ENCODE measurements around the gene ATP2B2. TPM values are rescaled to one million over a fixed set of nuclear protein-coding genes. Genes with fewer than 3 reads are reported as not detected.

ATP2B2 gene
- total and polyA plus RNA-seq, 2 donors (not counting 1 experiment from before 2014, with no cell fraction given), result not detected

- Mint-ChIP-seq H3K27ac (no peak overlapping the region), H3K4me3 (no peak overlapping the region), H3K4me1 (peaks cover 18% of the 10 kb centered on the region), H3K9me3 (ENCODE audit: insufficient read depth) (no peaks in the 10 kb centered on the region), H3K27me3 (no peaks in the 10 kb centered on the region)
- Histone ChIP-seq H3K27me3 (replicated peaks in 1 of 4; ENCODE audit: control extremely low read depth in 1 of 4, control insufficient read depth in 3 of 4, insufficient read depth in 4 of 4, low read length in 3 of 4) (no peaks in the 10 kb centered on the region), H3K79me2 (ENCODE audit: control insufficient read depth, insufficient read depth, low read length) (no peaks in the 10 kb centered on the region), H3K27ac (ENCODE audit: low read length in 2 of 2) (no peak overlapping the region), H3K9me3 (ENCODE audit: control extremely low read depth in 1 of 3, control insufficient read depth in 2 of 3, insufficient read depth in 1 of 3, low read length in 2 of 3) (peaks cover 0 to 2% (median 0%) of the 10 kb centered on the region in 3 donors), H3K4me3 (ENCODE audit: control extremely low read depth in 1 of 5, extremely low read depth in 1 of 5, insufficient read depth in 1 of 5, low read depth in 2 of 5, low read length in 4 of 5) (no peak overlapping the region), H3K36me3 (replicated peaks in 1 of 2; ENCODE audit: control extremely low read depth in 1 of 2, control insufficient read depth in 1 of 2, extremely low read depth in 1 of 2, insufficient read depth in 2 of 2, low read length in 1 of 2) (no peaks in the 10 kb centered on the region), H2AFZ (ENCODE audit: insufficient read depth, low read depth, low read length, poor library complexity, severe bottlenecking) (no peak overlapping the region), H3K9ac (ENCODE audit: low read length) (no peak overlapping the region), H3K4me2 (replicated peaks; ENCODE audit: low read depth, low read length, poor library complexity, severe bottlenecking) (no peak overlapping the region), H4K20me1 (ENCODE audit: control insufficient read depth, insufficient read depth, low read length, poor library complexity, severe bottlenecking) (no peaks in the 10 kb centered on the region), H3K4me1 (ENCODE audit: control insufficient read depth in 2 of 2, insufficient read depth in 2 of 2, low read length in 2 of 2) (peaks cover 5 to 26% of the 10 kb centered on the region in 2 donors)
- ATAC-seq (ENCODE audit: low read depth) (no peak), DNase-seq (no peak)
- 69% methylated on average over 16 of the region's 19 CpGs for WGBS (ENCODE audit: insufficient coverage)
- intact Hi-C loops (cut with micrococcal nuclease), result loop anchor here (2.0 kb wide), 1 partner anchor 322 kb away; no protein-coding TSS in a partner anchor
- ChIA-PET POLR2A (no interaction called here), CTCF (interaction anchor here (1.6 to 1.7 kb wide), 2 partner anchors 73 to 322 kb away, joined by 3 to 10 read pairs; no protein-coding TSS in a partner anchor)
- TF ChIP-seq, protein P1, sequence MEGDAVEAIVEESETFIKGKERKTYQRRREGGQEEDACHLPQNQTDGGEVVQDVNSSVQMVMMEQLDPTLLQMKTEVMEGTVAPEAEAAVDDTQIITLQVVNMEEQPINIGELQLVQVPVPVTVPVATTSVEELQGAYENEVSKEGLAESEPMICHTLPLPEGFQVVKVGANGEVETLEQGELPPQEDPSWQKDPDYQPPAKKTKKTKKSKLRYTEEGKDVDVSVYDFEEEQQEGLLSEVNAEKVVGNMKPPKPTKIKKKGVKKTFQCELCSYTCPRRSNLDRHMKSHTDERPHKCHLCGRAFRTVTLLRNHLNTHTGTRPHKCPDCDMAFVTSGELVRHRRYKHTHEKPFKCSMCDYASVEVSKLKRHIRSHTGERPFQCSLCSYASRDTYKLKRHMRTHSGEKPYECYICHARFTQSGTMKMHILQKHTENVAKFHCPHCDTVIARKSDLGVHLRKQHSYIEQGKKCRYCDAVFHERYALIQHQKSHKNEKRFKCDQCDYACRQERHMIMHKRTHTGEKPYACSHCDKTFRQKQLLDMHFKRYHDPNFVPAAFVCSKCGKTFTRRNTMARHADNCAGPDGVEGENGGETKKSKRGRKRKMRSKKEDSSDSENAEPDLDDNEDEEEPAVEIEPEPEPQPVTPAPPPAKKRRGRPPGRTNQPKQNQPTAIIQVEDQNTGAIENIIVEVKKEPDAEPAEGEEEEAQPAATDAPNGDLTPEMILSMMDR (IDR thresholded peaks at IDR 0.05), result no peak
- TF ChIP-seq EZH2 (IDR thresholded peaks at IDR 0.05; ENCODE audit: borderline replicate concordance, insufficient read depth, low read depth, low read length, poor library complexity, severe bottlenecking), result no peak
These were observed 88.6 kb downstream of the ATP2B2 start for GRCh38 chr3:10416730-10417300.

- intact Hi-C loops (cut with micrococcal nuclease), result no loop called here
- DNase-seq, result no peak
- H3K9me3 ChIP-seq (ENCODE audit: control extremely low read depth in 1 of 3, control insufficient read depth in 2 of 3, insufficient read depth in 1 of 3, low read length in 2 of 3), result no peaks in the 10 kb centered on the region
- ATAC-seq (ENCODE audit: low read depth), result no peak
- H3K27ac ChIP-seq (ENCODE audit: low read length in 2 of 2), result no peak overlapping the region
- no peak overlapping the region for H3K27ac Mint-ChIP-seq
- no peak overlapping the region for H3K4me3 ChIP-seq (ENCODE audit: control extremely low read depth in 1 of 5, extremely low read depth in 1 of 5, insufficient read depth in 1 of 5, low read depth in 2 of 5, low read length in 4 of 5)
- H3K9ac ChIP-seq (ENCODE audit: low read length), result no peak overlapping the region
- H3K27me3 Mint-ChIP-seq, result no peaks in the 10 kb centered on the region
- WGBS (ENCODE audit: insufficient coverage), result 88% methylated on average over 4 of the region's 4 CpGs
- H3K4me2 ChIP-seq (replicated peaks; ENCODE audit: low read depth, low read length, poor library complexity, severe bottlenecking), result no peak overlapping the region
- H3K36me3 ChIP-seq (replicated peaks in 1 of 2; ENCODE audit: control extremely low read depth in 1 of 2, control insufficient read depth in 1 of 2, extremely low read depth in 1 of 2, insufficient read depth in 2 of 2, low read length in 1 of 2), result no peaks in the 10 kb centered on the region
- no peaks in the 10 kb centered on the region for H3K27me3 ChIP-seq (replicated peaks in 1 of 4; ENCODE audit: control extremely low read depth in 1 of 4, control insufficient read depth in 3 of 4, insufficient read depth in 4 of 4, low read length in 3 of 4)
- no peaks in the 10 kb centered on the region for H3K4me1 ChIP-seq (ENCODE audit: control insufficient read depth in 2 of 2, insufficient read depth in 2 of 2, low read length in 2 of 2)
- H3K79me2 ChIP-seq (ENCODE audit: control insufficient read depth, insufficient read depth, low read length), result no peaks in the 10 kb centered on the region
- no peak overlapping the region for H2AFZ ChIP-seq (ENCODE audit: insufficient read depth, low read depth, low read length, poor library complexity, severe bottlenecking)
- H3K4me1 Mint-ChIP-seq, result no peaks in the 10 kb centered on the region
- H3K9me3 Mint-ChIP-seq (ENCODE audit: insufficient read depth), result no peaks in the 10 kb centered on the region
- TF ChIP-seq, protein P1 (IDR thresholded peaks at IDR 0.05), result no peak
- TF ChIP-seq EZH2 (IDR thresholded peaks at IDR 0.05; ENCODE audit: borderline replicate concordance, insufficient read depth, low read depth, low read length, poor library complexity, severe bottlenecking), result no peak
- H3K4me3 Mint-ChIP-seq, result no peak overlapping the region
- ChIA-PET POLR2A (no interaction called here), CTCF (no interaction called here)
- no peaks in the 10 kb centered on the region for H4K20me1 ChIP-seq (ENCODE audit: control insufficient read depth, insufficient read depth, low read length, poor library complexity, severe bottlenecking)
These were observed 92.3 kb downstream of the ATP2B2 start for GRCh38 chr3:10413041-10413440.

Measured in B cell (primary cell).